ENCODE results near the gene CRYAA. TPM values are rescaled to one million over a fixed set of nuclear protein-coding genes. Genes with fewer than 3 reads are reported as not detected.
"Not testable (repeated sequence)": the region's sequence is repeated elsewhere in the genome, so short reads cannot be mapped to it uniquely, and the experiment has no call there.

Gene CRYAA
- total RNA-seq (2014; rRNA removed; shearing (Covaris generic)) (not detected in 2 replicates), total RNA-seq (2022) (not detected in 2 replicates), Bru-seq, nascent RNA (not detected), BruChase-seq, experiment 1, labeled RNA remaining after a 6-hour chase (percentile 11 among the genes with signal in this experiment), BruChase-seq, experiment 2, labeled RNA remaining after a 2-hour chase (not detected)
- long read RNA-seq, partial matches to known transcripts: 0 of 1 reads
- long read RNA-seq, other reads (novel, unspliced or antisense): 1 of 1 reads

- POLR2A ChIA-PET: not testable (repeated sequence)
These were observed at the start of gene CRYAA for GRCh38 chr21:43168708-43169107. CRYAA (plus strand) TSS chr21:43169008; CDS start chr21:43169100, 92 bp downstream.

GRCh38 chr21:43130094-43130493, 38.7 kb upstream of the CRYAA start:
- DNase-seq (ENCODE audit: low spot score); H3K27ac ChIP-seq (ENCODE audit: low read depth, low read length, poor library complexity, severe bottlenecking); H3K36me3 ChIP-seq (ENCODE audit: insufficient read depth, low read length); H3K4me1 ChIP-seq (ENCODE audit: insufficient read depth, low read length, poor library complexity, severe bottlenecking); H4K20me1 ChIP-seq (ENCODE audit: insufficient read depth, low read length); H3K4me3 ChIP-seq (ENCODE audit: low read depth, low read length, poor library complexity, severe bottlenecking); POLR2A ChIA-PET; H3K79me2 ChIP-seq (ENCODE audit: insufficient read depth, low read depth, low read length); BruUV-seq (replicated peaks); H3K9me3 ChIP-seq (ENCODE audit: low read length); H2AFZ ChIP-seq (ENCODE audit: low read length); CTCF ChIA-PET (ENCODE audit: unreplicated experiment); H3K4me2 ChIP-seq (ENCODE audit: low read length); H3K9me2 ChIP-seq (ENCODE audit: insufficient read depth, low read length); intact Hi-C loops (cut with micrococcal nuclease; ENCODE audit: unreplicated experiment): not testable (repeated sequence)

More at GRCh38 chr21:43168708-43169107, at the start of gene CRYAA:
- H2AFZ ChIP-seq (ENCODE audit: low read length); H3K79me2 ChIP-seq (ENCODE audit: insufficient read depth, low read depth, low read length); H3K27ac ChIP-seq (ENCODE audit: low read depth, low read length, poor library complexity, severe bottlenecking); H3K4me2 ChIP-seq (ENCODE audit: low read length); CTCF ChIA-PET (ENCODE audit: unreplicated experiment); H3K9me2 ChIP-seq (ENCODE audit: insufficient read depth, low read length); H3K9me3 ChIP-seq (ENCODE audit: low read length); intact Hi-C loops (cut with micrococcal nuclease; ENCODE audit: unreplicated experiment); DNase-seq (ENCODE audit: low spot score); BruUV-seq (replicated peaks); H3K36me3 ChIP-seq (ENCODE audit: insufficient read depth, low read length); H4K20me1 ChIP-seq (ENCODE audit: insufficient read depth, low read length); H3K4me3 ChIP-seq (ENCODE audit: low read depth, low read length, poor library complexity, severe bottlenecking); H3K4me1 ChIP-seq (ENCODE audit: insufficient read depth, low read length, poor library complexity, severe bottlenecking): not testable (repeated sequence)

- H4K20me1 ChIP-seq (ENCODE audit: insufficient read depth, low read length); H3K4me1 ChIP-seq (ENCODE audit: insufficient read depth, low read length, poor library complexity, severe bottlenecking); CTCF ChIA-PET (ENCODE audit: unreplicated experiment); H3K9me2 ChIP-seq (ENCODE audit: insufficient read depth, low read length); H3K27ac ChIP-seq (ENCODE audit: low read depth, low read length, poor library complexity, severe bottlenecking); DNase-seq (ENCODE audit: low spot score); H3K36me3 ChIP-seq (ENCODE audit: insufficient read depth, low read length); H3K9me3 ChIP-seq (ENCODE audit: low read length); BruUV-seq (replicated peaks); H2AFZ ChIP-seq (ENCODE audit: low read length); H3K4me2 ChIP-seq (ENCODE audit: low read length); H3K79me2 ChIP-seq (ENCODE audit: insufficient read depth, low read depth, low read length); H3K4me3 ChIP-seq (ENCODE audit: low read depth, low read length, poor library complexity, severe bottlenecking); POLR2A ChIA-PET; intact Hi-C loops (cut with micrococcal nuclease; ENCODE audit: unreplicated experiment): not testable (repeated sequence)
These were observed 34.3 kb upstream of the CRYAA start for GRCh38 chr21:43134520-43134919.

GRCh38 chr21:43138944-43139343, 29.9 kb upstream of the CRYAA start:
- H3K4me2 ChIP-seq (ENCODE audit: low read length); H2AFZ ChIP-seq (ENCODE audit: low read length); H3K36me3 ChIP-seq (ENCODE audit: insufficient read depth, low read length); DNase-seq (ENCODE audit: low spot score); H3K4me3 ChIP-seq (ENCODE audit: low read depth, low read length, poor library complexity, severe bottlenecking); H3K4me1 ChIP-seq (ENCODE audit: insufficient read depth, low read length, poor library complexity, severe bottlenecking); H3K27ac ChIP-seq (ENCODE audit: low read depth, low read length, poor library complexity, severe bottlenecking); H3K79me2 ChIP-seq (ENCODE audit: insufficient read depth, low read depth, low read length); H4K20me1 ChIP-seq (ENCODE audit: insufficient read depth, low read length); BruUV-seq (replicated peaks); POLR2A ChIA-PET; CTCF ChIA-PET (ENCODE audit: unreplicated experiment); H3K9me2 ChIP-seq (ENCODE audit: insufficient read depth, low read length); H3K9me3 ChIP-seq (ENCODE audit: low read length); intact Hi-C loops (cut with micrococcal nuclease; ENCODE audit: unreplicated experiment): not testable (repeated sequence)

GRCh38 chr21:43141407-43141806, 27.4 kb upstream of the CRYAA start:
- H3K4me2 ChIP-seq (ENCODE audit: low read length); H3K9me3 ChIP-seq (ENCODE audit: low read length); CTCF ChIA-PET (ENCODE audit: unreplicated experiment); H3K4me1 ChIP-seq (ENCODE audit: insufficient read depth, low read length, poor library complexity, severe bottlenecking); H3K36me3 ChIP-seq (ENCODE audit: insufficient read depth, low read length); intact Hi-C loops (cut with micrococcal nuclease; ENCODE audit: unreplicated experiment); H3K9me2 ChIP-seq (ENCODE audit: insufficient read depth, low read length); H3K27ac ChIP-seq (ENCODE audit: low read depth, low read length, poor library complexity, severe bottlenecking); POLR2A ChIA-PET; H3K4me3 ChIP-seq (ENCODE audit: low read depth, low read length, poor library complexity, severe bottlenecking); BruUV-seq (replicated peaks); H3K79me2 ChIP-seq (ENCODE audit: insufficient read depth, low read depth, low read length); H2AFZ ChIP-seq (ENCODE audit: low read length); DNase-seq (ENCODE audit: low spot score); H4K20me1 ChIP-seq (ENCODE audit: insufficient read depth, low read length): not testable (repeated sequence)

GRCh38 chr21:43146637-43147036, 22.2 kb upstream of the CRYAA start:
- H3K4me3 ChIP-seq (ENCODE audit: low read depth, low read length, poor library complexity, severe bottlenecking); H3K79me2 ChIP-seq (ENCODE audit: insufficient read depth, low read depth, low read length); H3K27ac ChIP-seq (ENCODE audit: low read depth, low read length, poor library complexity, severe bottlenecking); intact Hi-C loops (cut with micrococcal nuclease; ENCODE audit: unreplicated experiment); BruUV-seq (replicated peaks); H3K9me2 ChIP-seq (ENCODE audit: insufficient read depth, low read length); H3K4me2 ChIP-seq (ENCODE audit: low read length); H3K4me1 ChIP-seq (ENCODE audit: insufficient read depth, low read length, poor library complexity, severe bottlenecking); DNase-seq (ENCODE audit: low spot score); H2AFZ ChIP-seq (ENCODE audit: low read length); POLR2A ChIA-PET; H4K20me1 ChIP-seq (ENCODE audit: insufficient read depth, low read length); H3K9me3 ChIP-seq (ENCODE audit: low read length); H3K36me3 ChIP-seq (ENCODE audit: insufficient read depth, low read length); CTCF ChIA-PET (ENCODE audit: unreplicated experiment): not testable (repeated sequence)

- H3K27ac ChIP-seq (ENCODE audit: low read depth, low read length, poor library complexity, severe bottlenecking); H3K9me3 ChIP-seq (ENCODE audit: low read length); H3K36me3 ChIP-seq (ENCODE audit: insufficient read depth, low read length); H3K4me1 ChIP-seq (ENCODE audit: insufficient read depth, low read length, poor library complexity, severe bottlenecking); H3K4me3 ChIP-seq (ENCODE audit: low read depth, low read length, poor library complexity, severe bottlenecking); intact Hi-C loops (cut with micrococcal nuclease; ENCODE audit: unreplicated experiment); BruUV-seq (replicated peaks); H2AFZ ChIP-seq (ENCODE audit: low read length); H3K4me2 ChIP-seq (ENCODE audit: low read length); H3K79me2 ChIP-seq (ENCODE audit: insufficient read depth, low read depth, low read length); DNase-seq (ENCODE audit: low spot score); H3K9me2 ChIP-seq (ENCODE audit: insufficient read depth, low read length); CTCF ChIA-PET (ENCODE audit: unreplicated experiment); POLR2A ChIA-PET; H4K20me1 ChIP-seq (ENCODE audit: insufficient read depth, low read length): not testable (repeated sequence)
These were observed 20.8 kb upstream of the CRYAA start for GRCh38 chr21:43147999-43148398.

All from OCI-LY7 (cell line).